ENCODE results near the gene EVI5.
"Not testable (repeated sequence)": the region's sequence is repeated elsewhere in the genome, so short reads cannot be mapped to it uniquely, and the experiment has no call there.

EVI5 gene

GRCh38 chr1:92572520-92572919, 212.4 kb downstream of the EVI5 start:
- no peak for DNase-seq (ENCODE audit: low spot score)

GRCh38 chr1:92571578-92571977, 213.3 kb downstream of the EVI5 start:
- DNase-seq (ENCODE audit: low spot score) = no peak

- no peak for DNase-seq (ENCODE audit: low spot score)
Observed at GRCh38 chr1:92567211-92567868, 217.6 kb downstream of the EVI5 start.

- no peak for DNase-seq (ENCODE audit: low spot score)
Observed at GRCh38 chr1:92563457-92564216, 221.3 kb downstream of the EVI5 start.

GRCh38 chr1:92556350-92556749, 228.6 kb downstream of the EVI5 start:
- no peak for DNase-seq (ENCODE audit: low spot score)

GRCh38 chr1:92554216-92554615, 230.7 kb downstream of the EVI5 start:
- DNase-seq (ENCODE audit: low spot score) = no peak

GRCh38 chr1:92551916-92552315, 233.0 kb downstream of the EVI5 start:
- no peak for DNase-seq (ENCODE audit: low spot score)

GRCh38 chr1:92544756-92545165, 240.1 kb downstream of the EVI5 start:
- DNase-seq (ENCODE audit: low spot score) = no peak

- DNase-seq (ENCODE audit: low spot score) = no peak
Observed at GRCh38 chr1:92543131-92544055, 241.5 kb downstream of the EVI5 start.

GRCh38 chr1:92538413-92539061, 246.4 kb downstream of the EVI5 start:
- DNase-seq (ENCODE audit: low spot score) = no peak

GRCh38 chr1:92538048-92538412, 246.9 kb downstream of the EVI5 start:
- peak; percentile 3 for DNase-seq (ENCODE audit: low spot score)

GRCh38 chr1:92536980-92537884, 247.7 kb downstream of the EVI5 start:
- peak; percentile 22 for DNase-seq (ENCODE audit: low spot score)

GRCh38 chr1:92536211-92536979, 248.5 kb downstream of the EVI5 start:
- no peak for DNase-seq (ENCODE audit: low spot score)

- DNase-seq (ENCODE audit: low spot score) = not testable (repeated sequence)
Observed at GRCh38 chr1:92532371-92532770, 252.5 kb downstream of the EVI5 start.

GRCh38 chr1:92531939-92532338, 253.0 kb downstream of the EVI5 start:
- not testable (repeated sequence) for DNase-seq (ENCODE audit: low spot score)

GRCh38 chr1:92527670-92528069, 257.2 kb downstream of the EVI5 start:
- no peak for DNase-seq (ENCODE audit: low spot score)

GRCh38 chr1:92524944-92525590, 259.8 kb downstream of the EVI5 start:
- DNase-seq (ENCODE audit: low spot score) = not testable (repeated sequence)

- DNase-seq (ENCODE audit: low spot score) = no peak
Observed at GRCh38 chr1:92519043-92519442, 265.9 kb downstream of the EVI5 start.

GRCh38 chr1:92516574-92516973, 268.3 kb downstream of the EVI5 start:
- DNase-seq (ENCODE audit: low spot score) = no peak

- DNase-seq (ENCODE audit: low spot score) = no peak
Observed at GRCh38 chr1:92515796-92516201, 269.1 kb downstream of the EVI5 start.

All from AG08396 (cell line).